ENCODE measurements around the gene SULT1C3. TPM values are rescaled to one million over a fixed set of nuclear protein-coding genes. Genes with fewer than 3 reads are reported as not detected.
A peak's percentile ranks its signal among the peaks of the same experiment; 100 is the strongest.
"Not testable (repeated sequence)": the region's sequence is repeated elsewhere in the genome, so short reads cannot be mapped to it uniquely, and the experiment has no call there.

Gene SULT1C3
- total and polyA plus RNA-seq, 9 donors = not detected

DNA sequence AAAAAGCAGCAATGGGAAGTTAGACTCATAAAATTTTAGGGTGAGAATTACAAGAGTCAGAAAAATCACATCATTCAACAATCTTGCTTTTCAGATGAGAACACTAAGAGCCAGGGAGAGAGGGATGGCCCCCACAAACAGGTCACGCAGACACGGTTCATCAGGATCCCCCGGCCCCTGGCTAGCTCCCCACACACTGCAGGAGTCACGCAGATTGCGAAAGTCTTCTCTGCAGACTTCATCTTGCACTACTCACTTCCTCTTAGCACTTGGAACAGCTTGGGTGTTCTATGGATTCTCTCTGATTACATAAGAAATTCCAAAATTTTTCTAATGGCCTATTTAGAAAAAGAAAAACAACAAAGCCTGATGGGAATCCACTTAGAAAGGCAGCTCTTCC, 27.3 kb downstream of the SULT1C3 start:
- H3K27ac ChIP-seq (ENCODE audit: low read length) = no peak overlapping the region
- H3K27me3 ChIP-seq (ENCODE audit: control insufficient read depth, insufficient read depth, low read length) = no peaks in the 10 kb centered on the region
- no peak overlapping the region for H3K4me3 ChIP-seq (ENCODE audit: low read length)
- no peaks in the 10 kb centered on the region for H3K9me3 ChIP-seq (replicated peaks; ENCODE audit: control insufficient read depth, low read depth, low read length)
- WGBS (ENCODE audit: insufficient coverage) = no CpG with 5 or more reads among the region's 5 CpGs
- peaks cover 3% of the 10 kb centered on the region for H3K4me1 ChIP-seq (ENCODE audit: control insufficient read depth, insufficient read depth, low read length)
- H3K36me3 ChIP-seq (ENCODE audit: control insufficient read depth, insufficient read depth, low read length) = no peaks in the 10 kb centered on the region
- peak; percentile 56 for DNase-seq

GRCh38 chr2:108268001-108268400, 28.2 kb downstream of the SULT1C3 start:
- H3K27ac ChIP-seq (ENCODE audit: low read length) = no peak overlapping the region
- no peak overlapping the region for H3K4me3 ChIP-seq (ENCODE audit: low read length)
- no peaks in the 10 kb centered on the region for H3K27me3 ChIP-seq (ENCODE audit: control insufficient read depth, insufficient read depth, low read length)
- 50% methylated on average over 1 of the region's 4 CpGs for WGBS (ENCODE audit: insufficient coverage)
- peaks cover 4% of the 10 kb centered on the region for H3K4me1 ChIP-seq (ENCODE audit: control insufficient read depth, insufficient read depth, low read length)
- no peaks in the 10 kb centered on the region for H3K36me3 ChIP-seq (ENCODE audit: control insufficient read depth, insufficient read depth, low read length)
- H3K9me3 ChIP-seq (replicated peaks; ENCODE audit: control insufficient read depth, low read depth, low read length) = no peaks in the 10 kb centered on the region
- no peak for DNase-seq

GRCh38 chr2:108270346-108270745, 30.6 kb downstream of the SULT1C3 start:
- Histone ChIP-seq H3K27me3 (ENCODE audit: control insufficient read depth, insufficient read depth, low read length) (no peaks in the 10 kb centered on the region), H3K4me1 (ENCODE audit: control insufficient read depth, insufficient read depth, low read length) (peaks cover 4% of the 10 kb centered on the region), H3K36me3 (ENCODE audit: control insufficient read depth, insufficient read depth, low read length) (no peaks in the 10 kb centered on the region), H3K9me3 (replicated peaks; ENCODE audit: control insufficient read depth, low read depth, low read length) (no peaks in the 10 kb centered on the region), H3K4me3 (ENCODE audit: low read length) (no peak overlapping the region), H3K27ac (ENCODE audit: low read length) (no peak overlapping the region)
- WGBS (ENCODE audit: insufficient coverage) = no CpG with 5 or more reads among the region's 3 CpGs
- no peak for DNase-seq

- no peak for DNase-seq
- Histone ChIP-seq H3K9me3 (replicated peaks; ENCODE audit: control insufficient read depth, low read depth, low read length) (no peaks in the 10 kb centered on the region), H3K4me1 (ENCODE audit: control insufficient read depth, insufficient read depth, low read length) (peaks cover 4% of the 10 kb centered on the region), H3K4me3 (ENCODE audit: low read length) (no peak overlapping the region), H3K27ac (ENCODE audit: low read length) (no peak overlapping the region), H3K36me3 (ENCODE audit: control insufficient read depth, insufficient read depth, low read length) (no peaks in the 10 kb centered on the region), H3K27me3 (ENCODE audit: control insufficient read depth, insufficient read depth, low read length) (no peaks in the 10 kb centered on the region)
- 56% methylated on average over 4 of the region's 5 CpGs for WGBS (ENCODE audit: insufficient coverage)
Observed at GRCh38 chr2:108270768-108271506, 31.2 kb downstream of the SULT1C3 start.

GRCh38 chr2:108271691-108272253, 32.0 kb downstream of the SULT1C3 start:
- no peaks in the 10 kb centered on the region for H3K27me3 ChIP-seq (ENCODE audit: control insufficient read depth, insufficient read depth, low read length)
- peak; percentile 85 for DNase-seq
- H3K4me3 ChIP-seq (ENCODE audit: low read length) = no peak overlapping the region
- H3K4me1 ChIP-seq (ENCODE audit: control insufficient read depth, insufficient read depth, low read length) = peaks cover 4% of the 10 kb centered on the region
- no peak overlapping the region for H3K27ac ChIP-seq (ENCODE audit: low read length)
- H3K36me3 ChIP-seq (ENCODE audit: control insufficient read depth, insufficient read depth, low read length) = no peaks in the 10 kb centered on the region
- WGBS (ENCODE audit: insufficient coverage) = 33% methylated on average over 7 of the region's 7 CpGs
- no peaks in the 10 kb centered on the region for H3K9me3 ChIP-seq (replicated peaks; ENCODE audit: control insufficient read depth, low read depth, low read length)

DNA sequence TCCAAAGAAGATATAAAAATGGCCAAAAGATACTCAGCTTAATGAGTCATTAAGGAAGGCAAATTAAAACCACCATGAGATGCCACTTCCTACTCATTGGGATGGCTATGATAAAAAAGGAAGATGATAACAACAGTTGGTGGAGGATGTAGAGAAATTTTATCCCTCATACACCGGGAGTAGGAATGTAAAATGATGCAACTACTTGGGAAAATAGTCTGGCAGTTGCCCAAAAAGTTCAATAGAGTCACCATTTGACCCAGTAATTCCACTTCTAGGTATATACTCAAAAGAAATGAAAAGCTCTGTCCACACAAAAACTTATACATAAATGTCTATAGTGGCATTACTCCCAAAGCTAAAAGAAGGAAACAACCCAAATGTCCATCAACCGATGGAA, 38.9 kb downstream of the SULT1C3 start:
- WGBS (ENCODE audit: insufficient coverage) = no CpG with 5 or more reads among the region's 2 CpGs
- DNase-seq = no peak
- no peak overlapping the region for H3K27ac ChIP-seq (ENCODE audit: low read length)
- no peaks in the 10 kb centered on the region for H3K36me3 ChIP-seq (ENCODE audit: control insufficient read depth, insufficient read depth, low read length)
- H3K4me3 ChIP-seq (ENCODE audit: low read length) = no peak overlapping the region
- H3K27me3 ChIP-seq (ENCODE audit: control insufficient read depth, insufficient read depth, low read length) = no peaks in the 10 kb centered on the region
- no peaks in the 10 kb centered on the region for H3K4me1 ChIP-seq (ENCODE audit: control insufficient read depth, insufficient read depth, low read length)
- no peaks in the 10 kb centered on the region for H3K9me3 ChIP-seq (replicated peaks; ENCODE audit: control insufficient read depth, low read depth, low read length)

- no peak for DNase-seq
- no peak overlapping the region for H3K4me3 ChIP-seq (ENCODE audit: low read length)
- 93% methylated on average over 3 of the region's 5 CpGs for WGBS (ENCODE audit: insufficient coverage)
Observed at GRCh38 chr2:108279468-108279867, 39.7 kb downstream of the SULT1C3 start.

GRCh38 chr2:108280466-108280865, 40.7 kb downstream of the SULT1C3 start:
- no peaks in the 10 kb centered on the region for H3K27me3 ChIP-seq (ENCODE audit: control insufficient read depth, insufficient read depth, low read length)

More at GRCh38 chr2:108279468-108279867, 39.7 kb downstream of the SULT1C3 start:
- no peak overlapping the region for H3K27ac ChIP-seq (ENCODE audit: low read length)
- no peaks in the 10 kb centered on the region for H3K4me1 ChIP-seq (ENCODE audit: control insufficient read depth, insufficient read depth, low read length)
- H3K9me3 ChIP-seq (replicated peaks; ENCODE audit: control insufficient read depth, low read depth, low read length) = no peaks in the 10 kb centered on the region
- no peaks in the 10 kb centered on the region for H3K36me3 ChIP-seq (ENCODE audit: control insufficient read depth, insufficient read depth, low read length)
- H3K27me3 ChIP-seq (ENCODE audit: control insufficient read depth, insufficient read depth, low read length) = no peaks in the 10 kb centered on the region

GRCh38 chr2:108284566-108284965, 44.8 kb downstream of the SULT1C3 start:
- not testable (repeated sequence) for H3K4me1 ChIP-seq (ENCODE audit: control insufficient read depth, insufficient read depth, low read length); H3K36me3 ChIP-seq (ENCODE audit: control insufficient read depth, insufficient read depth, low read length); H3K27me3 ChIP-seq (ENCODE audit: control insufficient read depth, insufficient read depth, low read length); H3K9me3 ChIP-seq (replicated peaks; ENCODE audit: control insufficient read depth, low read depth, low read length); H3K27ac ChIP-seq (ENCODE audit: low read length); H3K4me3 ChIP-seq (ENCODE audit: low read length); DNase-seq
- no CpG with 5 or more reads among the region's 7 CpGs for WGBS (ENCODE audit: insufficient coverage)

More at GRCh38 chr2:108280466-108280865, 40.7 kb downstream of the SULT1C3 start:
- Histone ChIP-seq H3K27ac (ENCODE audit: low read length) (no peak overlapping the region), H3K4me3 (ENCODE audit: low read length) (no peak overlapping the region), H3K36me3 (ENCODE audit: control insufficient read depth, insufficient read depth, low read length) (no peaks in the 10 kb centered on the region), H3K9me3 (replicated peaks; ENCODE audit: control insufficient read depth, low read depth, low read length) (no peaks in the 10 kb centered on the region), H3K4me1 (ENCODE audit: control insufficient read depth, insufficient read depth, low read length) (no peaks in the 10 kb centered on the region)
- no peak for DNase-seq
- 67% methylated on average over 3 of the region's 3 CpGs for WGBS (ENCODE audit: insufficient coverage)

- H3K4me3 ChIP-seq (ENCODE audit: low read length) = no peak overlapping the region
- no peak for DNase-seq
- H3K9me3 ChIP-seq (replicated peaks; ENCODE audit: control insufficient read depth, low read depth, low read length) = no peaks in the 10 kb centered on the region
- H3K27me3 ChIP-seq (ENCODE audit: control insufficient read depth, insufficient read depth, low read length) = no peaks in the 10 kb centered on the region
- 93% methylated on average over 3 of the region's 5 CpGs for WGBS (ENCODE audit: insufficient coverage)
- H3K36me3 ChIP-seq (ENCODE audit: control insufficient read depth, insufficient read depth, low read length) = no peaks in the 10 kb centered on the region
- no peaks in the 10 kb centered on the region for H3K4me1 ChIP-seq (ENCODE audit: control insufficient read depth, insufficient read depth, low read length)
- no peak overlapping the region for H3K27ac ChIP-seq (ENCODE audit: low read length)
Observed at GRCh38 chr2:108285616-108286015, 45.8 kb downstream of the SULT1C3 start.
